ENCODE data around the gene ABLIM2.

DNA sequence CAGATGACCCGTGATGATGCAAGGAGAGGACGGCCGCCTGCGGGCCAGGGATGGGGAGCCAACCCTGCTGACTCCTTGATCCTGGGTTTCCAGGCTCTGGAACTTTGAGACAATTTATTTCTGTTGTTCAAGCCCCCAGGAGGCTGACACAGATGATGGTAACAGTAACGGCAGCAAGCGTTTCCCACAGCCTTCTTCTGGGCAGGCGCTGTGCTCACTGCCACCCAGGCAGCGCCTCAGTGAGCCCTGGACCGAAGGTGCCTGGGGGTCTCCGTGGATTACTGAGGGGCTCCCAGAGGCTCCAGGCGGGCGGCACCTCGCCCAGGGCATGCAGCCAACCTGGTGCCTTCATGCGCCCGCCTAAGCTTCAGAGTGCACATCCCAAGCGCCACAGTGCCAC is 115.0 kb downstream of the ABLIM2 start:
- TF ChIP-seq, protein P1, sequence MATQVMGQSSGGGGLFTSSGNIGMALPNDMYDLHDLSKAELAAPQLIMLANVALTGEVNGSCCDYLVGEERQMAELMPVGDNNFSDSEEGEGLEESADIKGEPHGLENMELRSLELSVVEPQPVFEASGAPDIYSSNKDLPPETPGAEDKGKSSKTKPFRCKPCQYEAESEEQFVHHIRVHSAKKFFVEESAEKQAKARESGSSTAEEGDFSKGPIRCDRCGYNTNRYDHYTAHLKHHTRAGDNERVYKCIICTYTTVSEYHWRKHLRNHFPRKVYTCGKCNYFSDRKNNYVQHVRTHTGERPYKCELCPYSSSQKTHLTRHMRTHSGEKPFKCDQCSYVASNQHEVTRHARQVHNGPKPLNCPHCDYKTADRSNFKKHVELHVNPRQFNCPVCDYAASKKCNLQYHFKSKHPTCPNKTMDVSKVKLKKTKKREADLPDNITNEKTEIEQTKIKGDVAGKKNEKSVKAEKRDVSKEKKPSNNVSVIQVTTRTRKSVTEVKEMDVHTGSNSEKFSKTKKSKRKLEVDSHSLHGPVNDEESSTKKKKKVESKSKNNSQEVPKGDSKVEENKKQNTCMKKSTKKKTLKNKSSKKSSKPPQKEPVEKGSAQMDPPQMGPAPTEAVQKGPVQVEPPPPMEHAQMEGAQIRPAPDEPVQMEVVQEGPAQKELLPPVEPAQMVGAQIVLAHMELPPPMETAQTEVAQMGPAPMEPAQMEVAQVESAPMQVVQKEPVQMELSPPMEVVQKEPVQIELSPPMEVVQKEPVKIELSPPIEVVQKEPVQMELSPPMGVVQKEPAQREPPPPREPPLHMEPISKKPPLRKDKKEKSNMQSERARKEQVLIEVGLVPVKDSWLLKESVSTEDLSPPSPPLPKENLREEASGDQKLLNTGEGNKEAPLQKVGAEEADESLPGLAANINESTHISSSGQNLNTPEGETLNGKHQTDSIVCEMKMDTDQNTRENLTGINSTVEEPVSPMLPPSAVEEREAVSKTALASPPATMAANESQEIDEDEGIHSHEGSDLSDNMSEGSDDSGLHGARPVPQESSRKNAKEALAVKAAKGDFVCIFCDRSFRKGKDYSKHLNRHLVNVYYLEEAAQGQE (IDR thresholded peaks at IDR 0.05; ENCODE audit: unreplicated experiment): no peak
- TF ChIP-seq, protein P2, sequence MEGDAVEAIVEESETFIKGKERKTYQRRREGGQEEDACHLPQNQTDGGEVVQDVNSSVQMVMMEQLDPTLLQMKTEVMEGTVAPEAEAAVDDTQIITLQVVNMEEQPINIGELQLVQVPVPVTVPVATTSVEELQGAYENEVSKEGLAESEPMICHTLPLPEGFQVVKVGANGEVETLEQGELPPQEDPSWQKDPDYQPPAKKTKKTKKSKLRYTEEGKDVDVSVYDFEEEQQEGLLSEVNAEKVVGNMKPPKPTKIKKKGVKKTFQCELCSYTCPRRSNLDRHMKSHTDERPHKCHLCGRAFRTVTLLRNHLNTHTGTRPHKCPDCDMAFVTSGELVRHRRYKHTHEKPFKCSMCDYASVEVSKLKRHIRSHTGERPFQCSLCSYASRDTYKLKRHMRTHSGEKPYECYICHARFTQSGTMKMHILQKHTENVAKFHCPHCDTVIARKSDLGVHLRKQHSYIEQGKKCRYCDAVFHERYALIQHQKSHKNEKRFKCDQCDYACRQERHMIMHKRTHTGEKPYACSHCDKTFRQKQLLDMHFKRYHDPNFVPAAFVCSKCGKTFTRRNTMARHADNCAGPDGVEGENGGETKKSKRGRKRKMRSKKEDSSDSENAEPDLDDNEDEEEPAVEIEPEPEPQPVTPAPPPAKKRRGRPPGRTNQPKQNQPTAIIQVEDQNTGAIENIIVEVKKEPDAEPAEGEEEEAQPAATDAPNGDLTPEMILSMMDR (conservative IDR thresholded peaks at IDR 0.05; ENCODE audit: low read depth in 2 of 2): no peak
- TF ChIP-seq EZH2 (IDR thresholded peaks at IDR 0.05; ENCODE audit: low read depth, unreplicated experiment) (no peak), POLR2AphosphoS5 (IDR thresholded peaks at IDR 0.05; ENCODE audit: low read depth) (no peak), EZH2phosphoT487 (IDR thresholded peaks at IDR 0.05; ENCODE audit: unreplicated experiment) (no peak), JUNB (IDR thresholded peaks at IDR 0.05; ENCODE audit: unreplicated experiment) (no peak), ZNF114 (CRISPR knock-in tag; IDR thresholded peaks at IDR 0.05) (no peak), ZNF331 (CRISPR knock-in tag; IDR thresholded peaks at IDR 0.05; ENCODE audit: low read depth) (no peak), CREB1 (CRISPR knock-in tag; IDR thresholded peaks at IDR 0.05; ENCODE audit: low read depth) (no peak), NANOG (IDR thresholded peaks at IDR 0.05; ENCODE audit: borderline replicate concordance) (no peak)
- TF ChIP-seq, protein P3, sequence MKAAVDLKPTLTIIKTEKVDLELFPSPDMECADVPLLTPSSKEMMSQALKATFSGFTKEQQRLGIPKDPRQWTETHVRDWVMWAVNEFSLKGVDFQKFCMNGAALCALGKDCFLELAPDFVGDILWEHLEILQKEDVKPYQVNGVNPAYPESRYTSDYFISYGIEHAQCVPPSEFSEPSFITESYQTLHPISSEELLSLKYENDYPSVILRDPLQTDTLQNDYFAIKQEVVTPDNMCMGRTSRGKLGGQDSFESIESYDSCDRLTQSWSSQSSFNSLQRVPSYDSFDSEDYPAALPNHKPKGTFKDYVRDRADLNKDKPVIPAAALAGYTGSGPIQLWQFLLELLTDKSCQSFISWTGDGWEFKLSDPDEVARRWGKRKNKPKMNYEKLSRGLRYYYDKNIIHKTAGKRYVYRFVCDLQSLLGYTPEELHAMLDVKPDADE (IDR thresholded peaks at IDR 0.05): no peak
- TF ChIP-seq, protein P4, sequence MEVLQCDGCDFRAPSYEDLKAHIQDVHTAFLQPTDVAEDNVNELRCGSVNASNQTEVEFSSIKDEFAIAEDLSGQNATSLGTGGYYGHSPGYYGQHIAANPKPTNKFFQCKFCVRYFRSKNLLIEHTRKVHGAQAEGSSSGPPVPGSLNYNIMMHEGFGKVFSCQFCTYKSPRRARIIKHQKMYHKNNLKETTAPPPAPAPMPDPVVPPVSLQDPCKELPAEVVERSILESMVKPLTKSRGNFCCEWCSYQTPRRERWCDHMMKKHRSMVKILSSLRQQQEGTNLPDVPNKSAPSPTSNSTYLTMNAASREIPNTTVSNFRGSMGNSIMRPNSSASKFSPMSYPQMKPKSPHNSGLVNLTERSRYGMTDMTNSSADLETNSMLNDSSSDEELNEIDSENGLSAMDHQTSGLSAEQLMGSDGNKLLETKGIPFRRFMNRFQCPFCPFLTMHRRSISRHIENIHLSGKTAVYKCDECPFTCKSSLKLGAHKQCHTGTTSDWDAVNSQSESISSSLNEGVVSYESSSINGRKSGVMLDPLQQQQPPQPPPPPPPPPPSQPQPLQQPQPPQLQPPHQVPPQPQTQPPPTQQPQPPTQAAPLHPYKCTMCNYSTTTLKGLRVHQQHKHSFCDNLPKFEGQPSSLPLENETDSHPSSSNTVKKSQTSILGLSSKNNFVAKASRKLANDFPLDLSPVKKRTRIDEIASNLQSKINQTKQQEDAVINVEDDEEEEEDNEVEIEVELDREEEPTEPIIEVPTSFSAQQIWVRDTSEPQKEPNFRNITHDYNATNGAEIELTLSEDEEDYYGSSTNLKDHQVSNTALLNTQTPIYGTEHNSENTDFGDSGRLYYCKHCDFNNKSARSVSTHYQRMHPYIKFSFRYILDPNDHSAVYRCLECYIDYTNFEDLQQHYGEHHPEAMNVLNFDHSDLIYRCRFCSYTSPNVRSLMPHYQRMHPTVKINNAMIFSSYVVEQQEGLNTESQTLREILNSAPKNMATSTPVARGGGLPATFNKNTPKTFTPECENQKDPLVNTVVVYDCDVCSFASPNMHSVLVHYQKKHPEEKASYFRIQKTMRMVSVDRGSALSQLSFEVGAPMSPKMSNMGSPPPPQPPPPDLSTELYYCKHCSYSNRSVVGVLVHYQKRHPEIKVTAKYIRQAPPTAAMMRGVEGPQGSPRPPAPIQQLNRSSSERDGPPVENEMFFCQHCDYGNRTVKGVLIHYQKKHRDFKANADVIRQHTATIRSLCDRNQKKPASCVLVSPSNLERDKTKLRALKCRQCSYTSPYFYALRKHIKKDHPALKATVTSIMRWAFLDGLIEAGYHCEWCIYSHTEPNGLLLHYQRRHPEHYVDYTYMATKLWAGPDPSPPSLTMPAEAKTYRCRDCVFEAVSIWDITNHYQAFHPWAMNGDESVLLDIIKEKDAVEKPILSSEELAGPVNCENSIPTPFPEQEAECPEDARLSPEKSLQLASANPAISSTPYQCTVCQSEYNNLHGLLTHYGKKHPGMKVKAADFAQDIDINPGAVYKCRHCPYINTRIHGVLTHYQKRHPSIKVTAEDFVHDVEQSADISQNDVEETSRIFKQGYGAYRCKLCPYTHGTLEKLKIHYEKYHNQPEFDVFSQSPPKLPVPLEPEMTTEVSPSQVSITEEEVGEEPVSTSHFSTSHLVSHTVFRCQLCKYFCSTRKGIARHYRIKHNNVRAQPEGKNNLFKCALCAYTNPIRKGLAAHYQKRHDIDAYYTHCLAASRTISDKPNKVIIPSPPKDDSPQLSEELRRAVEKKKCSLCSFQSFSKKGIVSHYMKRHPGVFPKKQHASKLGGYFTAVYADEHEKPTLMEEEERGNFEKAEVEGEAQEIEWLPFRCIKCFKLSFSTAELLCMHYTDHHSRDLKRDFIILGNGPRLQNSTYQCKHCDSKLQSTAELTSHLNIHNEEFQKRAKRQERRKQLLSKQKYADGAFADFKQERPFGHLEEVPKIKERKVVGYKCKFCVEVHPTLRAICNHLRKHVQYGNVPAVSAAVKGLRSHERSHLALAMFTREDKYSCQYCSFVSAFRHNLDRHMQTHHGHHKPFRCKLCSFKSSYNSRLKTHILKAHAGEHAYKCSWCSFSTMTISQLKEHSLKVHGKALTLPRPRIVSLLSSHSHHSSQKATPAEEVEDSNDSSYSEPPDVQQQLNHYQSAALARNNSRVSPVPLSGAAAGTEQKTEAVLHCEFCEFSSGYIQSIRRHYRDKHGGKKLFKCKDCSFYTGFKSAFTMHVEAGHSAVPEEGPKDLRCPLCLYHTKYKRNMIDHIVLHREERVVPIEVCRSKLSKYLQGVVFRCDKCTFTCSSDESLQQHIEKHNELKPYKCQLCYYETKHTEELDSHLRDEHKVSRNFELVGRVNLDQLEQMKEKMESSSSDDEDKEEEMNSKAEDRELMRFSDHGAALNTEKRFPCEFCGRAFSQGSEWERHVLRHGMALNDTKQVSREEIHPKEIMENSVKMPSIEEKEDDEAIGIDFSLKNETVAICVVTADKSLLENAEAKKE (CRISPR knock-in tag; IDR thresholded peaks at IDR 0.05): no peak
